ENCODE results near the gene POLR3E. TPM values are rescaled to one million over a fixed set of nuclear protein-coding genes. Genes with fewer than 3 reads are reported as not detected.
"Not testable (repeated sequence)": the region's sequence is repeated elsewhere in the genome, so short reads cannot be mapped to it uniquely, and the experiment has no call there.

The POLR3E gene
- total RNA-seq, 4 donors from 2014 or later = 23.2 to 107 (median 46.0) TPM

DNA sequence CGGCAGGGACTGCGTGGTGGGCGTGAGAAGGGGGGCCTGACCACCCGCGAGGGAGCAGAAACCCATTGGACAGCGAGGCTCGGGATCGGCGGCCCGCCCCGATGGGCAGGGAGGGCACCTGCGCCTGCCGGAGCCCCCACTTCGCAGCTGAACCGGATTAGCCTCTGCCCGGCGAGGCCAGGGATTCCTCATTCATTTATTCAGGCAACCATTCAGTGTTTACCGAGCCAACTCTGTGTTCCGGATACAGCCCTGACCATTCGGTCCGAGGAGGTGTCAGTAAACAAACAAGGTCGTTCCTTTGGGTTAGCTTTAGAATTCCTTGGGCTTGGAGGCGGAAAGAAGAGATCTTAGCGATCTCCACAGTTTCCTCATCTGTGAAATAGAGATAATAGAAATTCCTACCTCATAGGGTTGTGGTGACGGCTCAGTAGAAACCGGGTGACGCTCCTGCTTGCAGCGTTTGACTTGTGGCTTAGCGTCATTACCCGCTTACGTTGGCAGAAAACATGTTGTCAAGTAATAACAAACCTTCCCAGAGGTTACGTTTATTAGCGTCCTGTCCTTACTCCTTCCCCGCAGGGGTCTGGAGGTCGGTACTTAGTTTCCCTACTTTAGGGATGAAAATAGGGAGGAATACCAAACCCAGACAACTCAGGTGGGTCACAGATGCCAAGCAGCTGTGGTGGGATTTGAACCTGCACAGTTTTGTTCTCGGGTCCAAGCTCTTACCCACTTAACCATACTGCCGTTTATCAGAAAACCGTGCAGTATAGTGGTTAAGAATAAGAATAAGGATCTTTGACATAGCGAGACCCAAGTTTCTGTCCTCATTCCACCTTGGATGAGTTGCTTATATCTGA is 893 bp downstream of the POLR3E start:
- no peaks in the 10 kb centered on the region for H3K36me3 ChIP-seq
- peak; percentile 64 for DNase-seq
- in situ Hi-C loops (cut with MboI; ENCODE audit: low pct_ligation_motif_present in 1 of 4, low pct_unique_long_range_greater_than_20kb in 1 of 4, low sequenced_read_pairs in 3 of 4) = loop anchor here (5.0 to 25.0 kb wide), 7 partner anchors 91 to 311 kb away; partner anchors contain the start of genes EEF2K (in 2 of the 4), MOSMO (in 1 of the 4) and PDZD9 (in 1 of the 4)
- peaks cover 0 to 34% (median 16%) of the 10 kb centered on the region in 4 donors for H3K4me1 ChIP-seq
- peak in 1 of 3 donors; percentile 74 for TF ChIP-seq POLR2AphosphoS5 (IDR thresholded peaks at IDR 0.05)
- no peak for TF ChIP-seq POLR2A (IDR thresholded peaks at IDR 0.05)
- TF ChIP-seq EP300 (IDR thresholded peaks at IDR 0.05; ENCODE audit: low read depth) = peak; percentile 51
- TF ChIP-seq, protein P1, sequence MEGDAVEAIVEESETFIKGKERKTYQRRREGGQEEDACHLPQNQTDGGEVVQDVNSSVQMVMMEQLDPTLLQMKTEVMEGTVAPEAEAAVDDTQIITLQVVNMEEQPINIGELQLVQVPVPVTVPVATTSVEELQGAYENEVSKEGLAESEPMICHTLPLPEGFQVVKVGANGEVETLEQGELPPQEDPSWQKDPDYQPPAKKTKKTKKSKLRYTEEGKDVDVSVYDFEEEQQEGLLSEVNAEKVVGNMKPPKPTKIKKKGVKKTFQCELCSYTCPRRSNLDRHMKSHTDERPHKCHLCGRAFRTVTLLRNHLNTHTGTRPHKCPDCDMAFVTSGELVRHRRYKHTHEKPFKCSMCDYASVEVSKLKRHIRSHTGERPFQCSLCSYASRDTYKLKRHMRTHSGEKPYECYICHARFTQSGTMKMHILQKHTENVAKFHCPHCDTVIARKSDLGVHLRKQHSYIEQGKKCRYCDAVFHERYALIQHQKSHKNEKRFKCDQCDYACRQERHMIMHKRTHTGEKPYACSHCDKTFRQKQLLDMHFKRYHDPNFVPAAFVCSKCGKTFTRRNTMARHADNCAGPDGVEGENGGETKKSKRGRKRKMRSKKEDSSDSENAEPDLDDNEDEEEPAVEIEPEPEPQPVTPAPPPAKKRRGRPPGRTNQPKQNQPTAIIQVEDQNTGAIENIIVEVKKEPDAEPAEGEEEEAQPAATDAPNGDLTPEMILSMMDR (IDR thresholded peaks at IDR 0.05) = no peak
- H3K27me3 ChIP-seq = no peaks in the 10 kb centered on the region
- WGBS, 2 donors (ENCODE audit: low coverage in 1 of 2) = 1% methylated on average over 21 to 27 of the region's 39 CpGs
- peak overlapping the region; percentile 96 to 97 (median 96) for H3K27ac ChIP-seq
- no peaks in the 10 kb centered on the region for H3K9me3 ChIP-seq
- H3K4me3 ChIP-seq = peak overlapping the region; percentile 55 to 92 (median 80)
- intact Hi-C loops (cut with DNase I; ENCODE audit: low total_unique reads) = loop anchor here (2.0 to 5.0 kb wide), 2 partner anchors 91 to 291 kb away; partner anchors contain the start of genes EEF2K and MOSMO

DNA sequence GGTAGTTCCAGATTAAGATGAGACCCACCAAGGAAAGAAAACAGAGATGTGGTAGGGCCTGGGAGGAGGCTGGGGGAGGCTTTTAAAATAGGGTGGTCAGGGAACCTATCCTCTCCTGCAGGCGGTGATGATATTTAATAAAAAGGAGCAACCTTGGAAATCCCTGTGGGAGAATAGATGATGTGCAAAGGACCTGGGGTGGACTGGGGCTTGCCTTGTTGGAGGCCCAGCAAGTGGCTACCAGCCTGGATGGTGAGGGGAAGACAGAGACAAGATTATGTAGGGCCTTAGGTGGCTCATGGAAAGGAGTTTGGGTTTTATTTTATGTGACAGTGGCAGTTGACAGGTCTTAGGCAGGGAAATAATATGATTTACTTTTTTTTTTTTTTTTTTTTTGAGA is 1.8 kb downstream of the POLR3E start:
- in situ Hi-C loops (cut with MboI; ENCODE audit: low pct_ligation_motif_present in 1 of 4, low pct_unique_long_range_greater_than_20kb in 1 of 4, low sequenced_read_pairs in 3 of 4) = loop anchor here (5.0 to 25.0 kb wide), 7 partner anchors 92 to 312 kb away; partner anchors contain the start of genes EEF2K (in 2 of the 4), MOSMO (in 1 of the 4) and PDZD9 (in 1 of the 4)
- Histone ChIP-seq H3K27ac (peak overlapping the region; percentile 96 to 97 (median 96)), H3K4me3 (no peak overlapping the region), H3K4me1 (peaks cover 0 to 34% (median 16%) of the 10 kb centered on the region in 4 donors), H3K9me3 (no peaks in the 10 kb centered on the region), H3K36me3 (peaks cover 0 to 3% (median 0%) of the 10 kb centered on the region in 4 donors), H3K27me3 (no peaks in the 10 kb centered on the region)
- DNase-seq = no peak
- WGBS, 2 donors (ENCODE audit: low coverage in 1 of 2) = 100% methylated on average over 1 of the region's 1 CpG
- intact Hi-C loops (cut with DNase I; ENCODE audit: low total_unique reads) = loop anchor here (5.0 kb wide), 1 partner anchor 292 kb away; the partner anchor contains the start of gene MOSMO
- TF ChIP-seq POLR2A (IDR thresholded peaks at IDR 0.05) = no peak
- TF ChIP-seq EP300 (IDR thresholded peaks at IDR 0.05; ENCODE audit: low read depth) = no peak
- TF ChIP-seq, protein P1 (IDR thresholded peaks at IDR 0.05) = no peak
- no peak for TF ChIP-seq POLR2AphosphoS5 (IDR thresholded peaks at IDR 0.05)

DNA sequence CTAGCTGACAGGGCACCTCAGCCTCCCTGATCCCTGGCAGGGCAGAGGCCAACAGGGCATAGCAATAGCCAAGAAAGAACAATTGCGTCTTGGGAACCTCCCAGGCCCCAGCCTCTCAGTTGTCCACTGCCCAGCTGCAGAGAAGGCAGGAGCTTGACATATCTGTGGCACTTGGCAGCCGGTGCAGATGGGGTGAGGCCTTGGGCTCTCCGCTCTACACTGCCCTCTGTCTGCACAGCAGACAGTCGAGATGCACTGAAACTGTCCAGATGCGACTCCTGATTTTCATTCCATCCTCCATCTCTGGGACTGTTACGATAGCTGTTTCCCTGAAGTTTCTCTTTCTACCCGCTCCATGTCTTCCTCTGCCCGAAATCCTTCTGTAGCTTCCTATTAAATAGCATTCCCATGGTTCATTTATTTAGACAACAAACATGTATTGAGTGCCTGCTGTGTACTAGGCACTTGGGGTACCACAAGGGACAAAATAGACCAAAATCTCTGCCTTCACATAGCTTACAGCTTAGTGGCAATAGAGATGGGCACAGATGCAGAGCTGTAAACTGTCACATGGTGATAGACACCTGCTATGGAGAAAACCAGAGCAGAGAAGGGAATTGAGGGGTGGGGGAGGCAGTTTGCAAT is 3.3 kb downstream of the POLR3E start:
- TF ChIP-seq, protein P1 (IDR thresholded peaks at IDR 0.05) = peak; percentile 45 to 65 (median 52)
- no peak for TF ChIP-seq POLR2AphosphoS5 (IDR thresholded peaks at IDR 0.05)
- H3K4me1 ChIP-seq = peaks cover 0 to 34% (median 16%) of the 10 kb centered on the region in 4 donors
- DNase-seq = peak; percentile 66
- intact Hi-C loops (cut with DNase I; ENCODE audit: low total_unique reads) = no loop called here
- H3K36me3 ChIP-seq = peaks cover 0 to 3% (median 0%) of the 10 kb centered on the region in 4 donors
- in situ Hi-C loops (cut with MboI; ENCODE audit: low pct_ligation_motif_present in 1 of 4, low pct_unique_long_range_greater_than_20kb in 1 of 4, low sequenced_read_pairs in 3 of 4) = loop anchor here in 2 of 4 donors (25.0 kb wide), 2 partner anchors 112 to 1113 kb away; no protein-coding TSS in a partner anchor
- peak overlapping the region; percentile 7 to 49 (median 32) for H3K27ac ChIP-seq
- no peaks in the 10 kb centered on the region for H3K27me3 ChIP-seq
- no peak overlapping the region for H3K4me3 ChIP-seq
- no peaks in the 10 kb centered on the region for H3K9me3 ChIP-seq
- WGBS, 2 donors (ENCODE audit: low coverage in 1 of 2) = 36% methylated on average over 8 of the region's 8 CpGs; no CpG with 5 or more reads in 1 of the 2 donors

DNA sequence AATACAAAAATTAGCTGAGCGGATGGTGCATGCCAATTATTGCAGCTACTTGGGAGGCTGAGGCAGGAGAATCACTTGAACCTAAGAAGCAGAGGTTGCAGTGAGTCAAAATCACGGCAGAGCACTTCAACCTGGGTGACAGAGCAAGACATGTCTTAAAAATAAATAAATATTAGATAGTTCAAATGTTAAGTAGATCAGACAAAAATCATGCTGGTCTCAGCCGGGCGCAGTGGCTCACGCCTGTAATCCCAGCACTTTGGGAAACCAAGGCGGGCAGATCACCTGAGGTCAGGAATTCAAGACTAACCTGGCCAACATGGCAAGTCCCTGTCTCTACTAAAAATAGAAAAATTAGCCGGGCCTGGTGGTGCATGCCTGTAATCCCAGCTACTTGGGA is 4.2 kb downstream of the POLR3E start:
- H3K4me3 ChIP-seq; H3K9me3 ChIP-seq; H3K27ac ChIP-seq; H3K27me3 ChIP-seq; intact Hi-C loops (cut with DNase I; ENCODE audit: low total_unique reads); H3K36me3 ChIP-seq; DNase-seq: not testable (repeated sequence)
- H3K4me1 ChIP-seq = peaks cover 0 to 30% (median 13%) of the 10 kb centered on the region in 4 donors
- 92 to 96% methylated on average over 6 to 7 of the region's 7 CpGs for WGBS, 2 donors (ENCODE audit: low coverage in 1 of 2)
- in situ Hi-C loops (cut with MboI; ENCODE audit: low pct_ligation_motif_present in 1 of 4, low pct_unique_long_range_greater_than_20kb in 1 of 4, low sequenced_read_pairs in 3 of 4) = loop anchor here in 2 of 4 donors (25.0 kb wide), 2 partner anchors 111 to 1114 kb away; no protein-coding TSS in a partner anchor

Data from transverse colon (tissue), 4 donors.